WTC11 (cell line): ENCODE measurements around the gene EHBP1. TPM values are rescaled to one million over a fixed set of nuclear protein-coding genes. Genes with fewer than 3 reads are reported as not detected.

Experiments used
- ATAC-seq: fragments of 200-7000 bp; cut with Tn5 transposase; 2 replicates; pipeline ENCODE4 v1.10.0; 2021; ENCODE audit warnings: mild to moderate bottlenecking, moderate library complexity
- Bru-seq: library from RNA; stranded (reverse); fragments of 400-500 nt; gene quantifications from one replicate; lab custom pipeline; 2021; lab: Mats Ljungman, UMichigan
- CTCF ChIA-PET: fragments of 300-600 bp; sonication (Branson Sonifier 250); formaldehyde crosslinking; loops from one replicate; lab custom pipeline; 2021; ENCODE audit warnings: antibody characterized with exemption; lab: Charles Lee
- POLR2A ChIA-PET: fragments of 350-600 bp; sonication (Branson Sonifier 250); formaldehyde crosslinking; loops from one replicate; lab custom pipeline; 2021; ENCODE audit warnings: antibody characterized with exemption; lab: Charles Lee
- DNase-seq: peaks from one replicate; pipeline ENCODE4 v3.0.0; 2021; ENCODE audit warnings: low spot score
- H3K27ac Mint-ChIP-seq: 2 replicates; pipeline ENCODE4 v1.8.0; 2021; ENCODE audit warnings: mixed read lengths
- H3K27me3 Mint-ChIP-seq: 2 replicates; pipeline ENCODE4 v1.8.0; 2021; ENCODE audit warnings: low read depth, mild to moderate bottlenecking, moderate library complexity, mixed read lengths
- H3K36me3 Mint-ChIP-seq: 2 replicates; pipeline ENCODE4 v1.8.0; 2021; ENCODE audit warnings: mixed read lengths
- H3K4me1 Mint-ChIP-seq: 2 replicates; pipeline ENCODE4 v1.8.0; 2022; ENCODE audit warnings: mixed read lengths
- H3K4me3 Mint-ChIP-seq: 2 replicates; pipeline ENCODE4 v1.8.0; 2021; ENCODE audit warnings: mild to moderate bottlenecking, moderate library complexity, mixed read lengths
- H3K9me3 Mint-ChIP-seq: 2 replicates; pipeline ENCODE4 v1.8.0; 2021; ENCODE audit warnings: mixed read lengths
- AFF4 ChIP-seq: sonication (generic); formaldehyde crosslinking; IDR thresholded peaks from 2 replicates; pipeline ENCODE4 v1.8.1; 2023; ENCODE audit warnings: mild to moderate bottlenecking, missing genetic modification reagents, borderline replicate concordance
- CDX4 ChIP-seq: fragments of 250-450 bp; sonication (Bioruptor Pico); IDR thresholded peaks from 2 replicates; pipeline ENCODE4 v1.9.0; 2021; ENCODE audit warnings: moderate library complexity, mild to moderate bottlenecking, inconsistent platforms, borderline replicate concordance
- CREM ChIP-seq: sonication (generic); formaldehyde crosslinking; IDR thresholded peaks from 2 replicates; pipeline ENCODE4 v1.8.1; 2022; ENCODE audit warnings: mild to moderate bottlenecking, missing genetic modification reagents, moderate library complexity
- EMX1 ChIP-seq: fragments of 250-450 bp; sonication (Bioruptor Pico); IDR thresholded peaks from 2 replicates; pipeline ENCODE4 v1.8.0; 2021; ENCODE audit warnings: mild to moderate bottlenecking
- FOXK1 ChIP-seq: sonication (generic); formaldehyde crosslinking; IDR thresholded peaks from 2 replicates; pipeline ENCODE4 v1.8.0; 2022; ENCODE audit warnings: mild to moderate bottlenecking, moderate library complexity, missing genetic modification reagents
- FOXP4 ChIP-seq: sonication (generic); formaldehyde crosslinking; IDR thresholded peaks from 2 replicates; pipeline ENCODE4 v1.8.0; 2022; ENCODE audit warnings: mild to moderate bottlenecking, missing genetic modification reagents
- GABPB1 ChIP-seq: sonication (generic); formaldehyde crosslinking; IDR thresholded peaks from 2 replicates; pipeline ENCODE4 v1.8.1; 2023; ENCODE audit warnings: mild to moderate bottlenecking, missing genetic modification reagents
- OVOL2 ChIP-seq: fragments of 250-450 bp; sonication (Bioruptor Pico); IDR thresholded peaks from 2 replicates; pipeline ENCODE4 v1.9.0; 2021; ENCODE audit warnings: mild to moderate bottlenecking, borderline replicate concordance
- RELA ChIP-seq: sonication (generic); formaldehyde crosslinking; IDR thresholded peaks from 2 replicates; pipeline ENCODE4 v1.8.1; 2022; ENCODE audit warnings: missing genetic modification reagents, mild to moderate bottlenecking, borderline replicate concordance
- SOX15 ChIP-seq: fragments of 250-450 bp; sonication (Bioruptor Pico); IDR thresholded peaks from 2 replicates; pipeline ENCODE4 v1.9.0; 2021; ENCODE audit warnings: mild to moderate bottlenecking
- STAT6 ChIP-seq: sonication (generic); formaldehyde crosslinking; conservative IDR thresholded peaks from 2 replicates; pipeline ENCODE4 v1.8.1; 2023; ENCODE audit warnings: mild to moderate bottlenecking, low read depth, missing genetic modification reagents, moderate library complexity
- TEAD1 ChIP-seq: sonication (generic); formaldehyde crosslinking; IDR thresholded peaks from 2 replicates; pipeline ENCODE4 v1.8.0; 2022; ENCODE audit warnings: mild to moderate bottlenecking, missing genetic modification reagents
- TEAD4 ChIP-seq: sonication (generic); formaldehyde crosslinking; IDR thresholded peaks from 2 replicates; pipeline ENCODE4 v1.8.0; 2022; ENCODE audit warnings: mild to moderate bottlenecking, missing genetic modification reagents
- USF1 ChIP-seq: sonication (generic); formaldehyde crosslinking; IDR thresholded peaks from 2 replicates; pipeline ENCODE4 v1.8.0; 2022; ENCODE audit warnings: mild to moderate bottlenecking, missing genetic modification reagents
- ZBTB21 ChIP-seq: sonication (generic); formaldehyde crosslinking; IDR thresholded peaks from 2 replicates; pipeline ENCODE4 v1.8.1; 2023; ENCODE audit warnings: mild to moderate bottlenecking, missing genetic modification reagents, borderline replicate concordance
- ZNF121 ChIP-seq: sonication (generic); formaldehyde crosslinking; IDR thresholded peaks from 2 replicates; pipeline ENCODE4 v1.8.0; 2023; ENCODE audit warnings: missing genetic modification reagents
- ZNF219 ChIP-seq: sonication (generic); formaldehyde crosslinking; IDR thresholded peaks from 2 replicates; pipeline ENCODE4 v1.8.0; 2023; ENCODE audit warnings: missing genetic modification reagents, mild to moderate bottlenecking, borderline replicate concordance
- ZNF317 ChIP-seq: sonication (generic); formaldehyde crosslinking; IDR thresholded peaks from 2 replicates; pipeline ENCODE4 v1.8.1; 2023; ENCODE audit warnings: low read depth, mild to moderate bottlenecking, moderate library complexity, missing genetic modification reagents, borderline replicate concordance
- ZNF416 ChIP-seq: fragments of 250-450 bp; sonication (Bioruptor Pico); IDR thresholded peaks from 2 replicates; pipeline ENCODE4 v1.9.0; 2021; ENCODE audit warnings: mild to moderate bottlenecking, inconsistent platforms
- ZNF532 ChIP-seq: fragments of 250-450 bp; sonication (Bioruptor Pico); IDR thresholded peaks from 2 replicates; pipeline ENCODE4 v1.9.0; 2021; ENCODE audit warnings: mild to moderate bottlenecking, borderline replicate concordance
- ZNF671 ChIP-seq: fragments of 250-450 bp; sonication (Bioruptor Pico); IDR thresholded peaks from 2 replicates; pipeline ENCODE4 v1.8.0; 2021; ENCODE audit warnings: mild to moderate bottlenecking
- long read RNA-seq, 3 experiments: library from RNA in 1 of 3; library from capped mRNA in 1 of 3; library from polyadenylated mRNA in 1 of 3; unstranded in 2 of 3; stranded (forward) in 1 of 3; transcript quantifications; one replicate each; pipeline ENCODE4 v2.0.0, GENCODE V29; 2021
- total RNA-seq: library from RNA; stranded (reverse); gene quantifications from 3 replicates; pipeline ENCODE4 v1.2.3, GENCODE V29; 2021

EHBP1 gene
- total RNA-seq (30.9 to 36.4 TPM (median 35.3 TPM) in 3 replicates), Bru-seq, nascent RNA (percentile 77 among the genes with signal in this experiment)
- long read RNA-seq, experiment 1, full-length matches to known transcripts: 9 of 67 reads
- long read RNA-seq, experiment 1, partial matches to known transcripts: 17 of 67 reads
- long read RNA-seq, experiment 1, other reads (novel, unspliced or antisense): 41 of 67 reads
- long read RNA-seq, experiment 2, partial matches to known transcripts: 6 of 17 reads
- long read RNA-seq, experiment 2, other reads (novel, unspliced or antisense): 10 of 17 reads
- long read RNA-seq, experiment 3, partial matches to known transcripts: 2 of 8 reads
- long read RNA-seq, experiment 3, other reads (novel, unspliced or antisense): 6 of 8 reads

GRCh38 chr2:62705007-62705829, at the start of gene EHBP1:
Gene EHBP1, plus strand, starts transcription at chr2:62705713. Its CDS starts 1,479 bp downstream, at chr2:62707192.
- no peaks in the 10 kb centered on the region for H3K27me3 Mint-ChIP-seq
- H3K9me3 Mint-ChIP-seq: no peaks in the 10 kb centered on the region
- DNase-seq (peak; percentile 98), ATAC-seq (peak; percentile 92)
- peak within 1 kb of the TSS; percentile 88 for H3K4me3 Mint-ChIP-seq
- H3K4me1 Mint-ChIP-seq: peaks cover 28% of the 10 kb centered on the region
- H3K36me3 Mint-ChIP-seq: peaks cover 8% of the 10 kb centered on the region
- POLR2A ChIA-PET: interaction anchor here (0.6 to 1.4 kb wide), 5 partner anchors 62 to 239 kb away, joined by 3 to 8 read pairs (median 4); partner anchors contain the start of gene TMEM17
- H3K27ac Mint-ChIP-seq: peak within 1 kb of the TSS; percentile 96
- CTCF ChIA-PET: interaction anchor here (0.6 to 3.1 kb wide), 4 partner anchors 10 to 248 kb away, joined by 3 to 20 read pairs (median 3); no protein-coding TSS in a partner anchor
- TF ChIP-seq CDX4: no peak
- peak; percentile 71; the same call in 1 of the 2 replicates for TF ChIP-seq USF1
- no peak for TF ChIP-seq STAT6 (CRISPR knock-in tag)
- peak; percentile 46; the same call in 1 of the 2 replicates for TF ChIP-seq GABPB1 (CRISPR knock-in tag)
- TF ChIP-seq SOX15 (CRISPR knock-in tag): no peak
- no peak for TF ChIP-seq RELA (CRISPR knock-in tag)
- no peak for TF ChIP-seq ZNF671 (CRISPR knock-in tag)
- peak; percentile 83 for TF ChIP-seq FOXK1 (CRISPR knock-in tag)
- no peak for TF ChIP-seq CREM (CRISPR knock-in tag)
- TF ChIP-seq AFF4: no peak
- TF ChIP-seq ZNF532 (CRISPR knock-in tag): no peak
- no peak for TF ChIP-seq ZBTB21 (CRISPR knock-in tag)
- no peak for TF ChIP-seq ZNF416 (CRISPR knock-in tag)
- no peak for TF ChIP-seq EMX1
- no peak for TF ChIP-seq ZNF219
- no peak for TF ChIP-seq ZNF121 (CRISPR knock-in tag)
- no peak for TF ChIP-seq ZNF317 (CRISPR knock-in tag)
- TF ChIP-seq TEAD4 (CRISPR knock-in tag): no peak
- TF ChIP-seq TEAD1 (CRISPR knock-in tag): 0 out of 2 replicates have a peak, but pooled peaks have one; percentile 20
- no peak for TF ChIP-seq FOXP4
- no peak for TF ChIP-seq OVOL2 (CRISPR knock-in tag)
